BJ (cell line): Measurements from ENCODE around the gene DISP2. TPM values are rescaled to one million over a fixed set of nuclear protein-coding genes. Genes with fewer than 3 reads are reported as not detected.
A peak's percentile ranks its signal among the peaks of the same experiment; 100 is the strongest.

Experiments
- CTCF ChIA-PET: fragments of 350-600 bp; formaldehyde crosslinking; extraction: SDS; loops from one replicate; lab custom pipeline; 2021; ENCODE audit warnings: antibody characterized with exemption, inconsistent platforms; lab: Yijun Ruan, JAX
- POLR2A ChIA-PET: fragments of 300-600 bp; sonication (Branson Sonifier 250); formaldehyde crosslinking; extraction: SDS; loops from one replicate; lab custom pipeline; 2021; ENCODE audit warnings: antibody characterized with exemption; lab: Charles Lee
- DNase-seq: peaks from one replicate; pipeline ENCODE4 v3.0.0-alpha.2; 2011; ENCODE audit warnings: low read depth
- H3K27me3 ChIP-seq: 2 replicates; pipeline ENCODE4 v1.6.0; 2011; ENCODE audit warnings: low read length; ENCODE audit not compliant: control insufficient read depth, insufficient read depth
- H3K36me3 ChIP-seq: 2 replicates; pipeline ENCODE4 v1.5.1; 2011; ENCODE audit warnings: low read length; ENCODE audit not compliant: control insufficient read depth, insufficient read depth
- H3K4me3 ChIP-seq: 2 replicates; pipeline ENCODE4 v1.5.1; 2011; ENCODE audit warnings: low read depth, mild to moderate bottlenecking, control low read depth, low read length
- CTCF ChIP-seq: IDR thresholded peaks from 2 replicates; pipeline ENCODE4 v1.5.1; 2011; ENCODE audit warnings: low read depth, mild to moderate bottlenecking, control low read depth, inconsistent platforms, low read length, moderate library complexity; ENCODE audit not compliant: insufficient read depth
- polyA plus RNA-seq: library from polyadenylated mRNA; depleted of rRNA; stranded (reverse); fragments of >200 nt; gene quantifications from 2 replicates; pipeline ENCODE4 v1.2.3, GENCODE V29; 2011

The DISP2 gene
- polyA plus RNA-seq, 1 experiment: 0.16 TPM

GRCh38 chr15:40420793-40421192, 62.8 kb downstream of the DISP2 start:
- DNase-seq: no peak
- CTCF ChIA-PET: interaction anchor here (1.0 to 7.8 kb wide), 13 partner anchors 8 to 142 kb away, joined by 3 to 64 read pairs (median 8); partner anchors contain the start of genes CCDC9B and IVD
- TF ChIP-seq CTCF: no peak
- H3K36me3 ChIP-seq: peaks cover 4% of the 10 kb centered on the region
- no peaks in the 10 kb centered on the region for H3K27me3 ChIP-seq
- H3K4me3 ChIP-seq: no peak overlapping the region
- POLR2A ChIA-PET: interaction anchor here (0.6 kb wide), 1 partner anchor 36 kb away, joined by 4 read pairs; no protein-coding TSS in a partner anchor

- Histone ChIP-seq H3K4me3 (no peak overlapping the region), H3K27me3 (no peaks in the 10 kb centered on the region), H3K36me3 (no peaks in the 10 kb centered on the region; the same call in 1 of the 2 replicates)
- ChIA-PET POLR2A (no interaction called here), CTCF (interaction anchor here (0.8 to 7.8 kb wide), 29 partner anchors 9 to 211 kb away, joined by 3 to 64 read pairs (median 5); partner anchors contain the start of genes CCDC9B, DISP2, INAFM2 and IVD)
- DNase-seq: no peak
- TF ChIP-seq CTCF: peak; percentile 99
These were observed 63.5 kb downstream of the DISP2 start for GRCh38 chr15:40421246-40422157.

GRCh38 chr15:40424483-40425115, 66.6 kb downstream of the DISP2 start:
- DNase-seq: no peak
- TF ChIP-seq CTCF: no peak
- no peak overlapping the region for H3K4me3 ChIP-seq
- POLR2A ChIA-PET: no interaction called here
- no peaks in the 10 kb centered on the region for H3K36me3 ChIP-seq
- H3K27me3 ChIP-seq: peaks cover 3% of the 10 kb centered on the region; the same call in 1 of the 2 replicates
- CTCF ChIA-PET: interaction anchor here (0.6 to 7.8 kb wide), 4 partner anchors 11 to 146 kb away, joined by 3 to 64 read pairs (median 22); no protein-coding TSS in a partner anchor

GRCh38 chr15:40425681-40426080, 67.7 kb downstream of the DISP2 start:
- no peak for TF ChIP-seq CTCF
- no peak for DNase-seq
- H3K36me3 ChIP-seq: no peaks in the 10 kb centered on the region
- ChIA-PET CTCF (interaction anchor here (0.8 to 7.8 kb wide), 5 partner anchors 57 to 151 kb away, joined by 3 to 64 read pairs (median 5); no protein-coding TSS in a partner anchor), POLR2A (no interaction called here)
- H3K4me3 ChIP-seq: no peak overlapping the region
- peaks cover 5% of the 10 kb centered on the region for H3K27me3 ChIP-seq
